HG02938 (cell line): Measurements from ENCODE around the gene CNTNAP4.

ENCODE experiments used
- ATAC-seq: cut with Tn5 transposase; IDR thresholded peaks from one replicate; pipeline ENCODE4 v1.9.1; 2021; ENCODE audit warnings: mild to moderate bottlenecking, moderate library complexity; ENCODE audit not compliant: unreplicated experiment

CNTNAP4 gene

GRCh38 chr16:76387994-76388393, 110.8 kb downstream of the CNTNAP4 start:
- ATAC-seq = no peak

GRCh38 chr16:76389126-76389525, 111.9 kb downstream of the CNTNAP4 start:
- ATAC-seq = no peak

DNA sequence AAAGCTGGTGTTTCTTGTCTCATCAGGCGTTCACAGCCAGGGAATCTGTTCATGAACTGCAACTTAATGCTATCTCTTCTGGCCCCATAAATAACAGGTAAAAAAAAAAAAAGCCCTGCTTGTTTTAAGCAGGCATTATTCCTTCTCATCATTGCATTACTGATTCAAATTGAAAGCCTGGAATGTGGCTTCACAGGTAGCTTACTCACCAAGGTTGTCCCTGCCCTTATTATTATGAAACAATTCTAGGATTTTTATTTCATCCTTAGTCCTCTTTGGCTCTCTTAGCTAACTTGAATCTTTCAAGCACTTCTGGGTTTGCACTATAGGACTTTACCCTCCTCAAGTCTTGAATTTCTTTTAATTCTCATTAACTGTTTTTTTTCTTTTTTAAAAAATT, 113.3 kb downstream of the CNTNAP4 start:
- ATAC-seq = no peak

GRCh38 chr16:76396977-76397376, 119.8 kb downstream of the CNTNAP4 start:
- no peak for ATAC-seq

- ATAC-seq = no peak
Observed at GRCh38 chr16:76409706-76410105, 132.5 kb downstream of the CNTNAP4 start.

DNA sequence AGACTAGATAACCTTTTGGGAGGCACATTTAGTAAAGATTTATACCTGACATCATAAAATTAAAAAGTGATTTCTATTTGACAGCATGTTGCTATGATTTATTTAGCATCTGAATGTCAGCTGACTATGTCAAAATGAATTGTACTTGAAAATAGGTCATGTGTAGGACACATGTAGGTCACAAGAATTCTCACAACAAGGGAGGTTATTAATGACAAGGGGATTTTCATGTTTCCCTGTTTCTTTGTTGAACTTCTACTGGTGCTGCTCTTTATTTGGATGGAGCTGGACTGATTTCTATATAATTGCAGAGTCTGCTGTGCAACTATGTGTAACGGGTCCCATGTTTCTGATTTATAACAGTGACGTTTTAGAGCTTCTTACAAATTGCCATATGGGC, 144.4 kb downstream of the CNTNAP4 start:
- no peak for ATAC-seq

DNA sequence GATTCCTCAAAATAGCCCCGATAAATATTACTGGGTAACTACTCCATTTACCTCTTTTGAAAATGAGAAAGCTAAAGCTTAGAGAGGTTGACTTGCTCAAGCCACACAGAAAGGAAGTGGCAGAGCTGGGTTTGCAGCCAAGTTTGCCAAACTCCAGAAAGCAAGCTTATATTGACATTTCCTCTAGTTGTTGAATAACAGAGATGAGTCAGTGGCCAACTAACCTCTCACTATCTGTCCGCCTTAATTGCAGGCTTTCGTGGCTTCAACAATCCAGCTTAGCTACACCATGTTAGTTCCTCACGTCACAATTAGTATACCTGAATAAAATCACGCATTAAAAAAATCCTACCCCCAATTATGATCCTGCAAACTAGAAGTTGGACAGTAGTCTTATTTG, 151.7 kb downstream of the CNTNAP4 start:
- no peak for ATAC-seq

DNA sequence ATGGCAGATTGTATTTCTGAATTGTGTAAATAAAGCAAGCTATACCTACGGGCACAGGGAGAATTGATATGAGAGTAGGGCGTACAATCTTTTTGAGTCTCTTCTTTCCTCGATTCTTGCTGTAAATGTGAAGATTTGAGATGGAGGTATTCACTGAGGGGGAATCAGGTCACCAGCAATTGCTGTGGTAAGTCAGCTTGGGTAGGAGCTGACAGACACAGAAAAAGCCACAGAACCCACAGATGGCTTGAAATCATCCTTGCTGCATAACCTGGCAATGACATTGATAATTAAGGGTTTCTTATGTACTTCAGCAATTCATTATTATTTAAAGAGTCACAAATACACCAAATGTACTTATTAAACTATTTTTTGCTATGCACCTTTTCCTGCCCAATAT, 164.2 kb downstream of the CNTNAP4 start:
- ATAC-seq = no peak

DNA sequence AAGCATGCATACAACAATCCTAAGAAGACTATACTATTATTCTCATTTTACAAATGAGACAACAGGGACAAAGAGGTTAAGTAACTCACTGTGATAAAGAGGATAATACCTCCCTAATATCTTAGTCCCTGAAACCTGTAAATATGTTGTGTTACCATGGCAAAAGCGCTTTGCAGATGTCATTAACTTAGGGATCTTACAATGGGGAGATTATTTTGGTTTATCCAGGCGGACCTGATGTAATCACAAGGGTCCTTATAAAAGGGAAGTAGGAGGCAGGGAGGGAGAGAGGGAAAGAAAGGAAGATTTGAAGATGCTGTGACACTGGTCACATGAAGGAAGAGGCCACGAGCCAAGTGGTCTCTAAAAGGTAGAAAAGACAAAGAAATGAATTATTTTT, 164.7 kb downstream of the CNTNAP4 start:
- ATAC-seq = no peak

- no peak for ATAC-seq
Observed at GRCh38 chr16:76443973-76444372, 166.8 kb downstream of the CNTNAP4 start.

- ATAC-seq = no peak
Observed at GRCh38 chr16:76444832-76445231, 167.6 kb downstream of the CNTNAP4 start.

- ATAC-seq = no peak
Observed at GRCh38 chr16:76445815-76446214, 168.6 kb downstream of the CNTNAP4 start.

GRCh38 chr16:76446251-76446650, 169.1 kb downstream of the CNTNAP4 start:
- ATAC-seq = no peak

GRCh38 chr16:76450890-76451289, 173.7 kb downstream of the CNTNAP4 start:
- ATAC-seq = no peak

- ATAC-seq = no peak
Observed at GRCh38 chr16:76455257-76455656, 178.1 kb downstream of the CNTNAP4 start.

DNA sequence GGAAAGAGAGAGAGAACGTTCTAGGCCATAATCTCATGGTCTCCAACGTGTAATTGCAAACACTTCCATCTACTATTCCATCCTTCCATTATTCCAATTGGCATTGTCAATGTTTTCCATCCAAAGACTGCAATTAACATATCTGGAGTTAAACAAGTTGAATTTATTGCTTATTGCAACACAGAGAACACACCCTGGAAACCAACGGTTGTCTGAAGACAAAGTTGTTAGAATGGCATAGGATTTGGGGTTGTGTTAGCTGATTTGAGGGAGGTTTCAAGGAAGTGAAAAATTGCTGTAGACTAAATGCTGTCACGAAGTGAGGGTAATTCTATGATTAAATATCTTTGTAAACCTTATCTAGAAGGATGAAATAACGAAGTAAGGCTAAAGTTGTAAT, 178.8 kb downstream of the CNTNAP4 start:
- ATAC-seq = no peak

- ATAC-seq = no peak
Observed at GRCh38 chr16:76459111-76459510, 181.9 kb downstream of the CNTNAP4 start.

GRCh38 chr16:76461836-76462235, 184.6 kb downstream of the CNTNAP4 start:
- no peak for ATAC-seq

- ATAC-seq = no peak
Observed at GRCh38 chr16:76464955-76465620, 187.9 kb downstream of the CNTNAP4 start.

GRCh38 chr16:76466871-76467270, 189.7 kb downstream of the CNTNAP4 start:
- ATAC-seq = no peak

- no peak for ATAC-seq
Observed at GRCh38 chr16:76474048-76474447, 196.8 kb downstream of the CNTNAP4 start.

- ATAC-seq = no peak
Observed at GRCh38 chr16:76478105-76478504, 200.9 kb downstream of the CNTNAP4 start.

- no peak for ATAC-seq
Observed at GRCh38 chr16:76483307-76483909, 206.2 kb downstream of the CNTNAP4 start.
